ENCODE measurements around the gene GCN1. TPM values are rescaled to one million over a fixed set of nuclear protein-coding genes. Genes with fewer than 3 reads are reported as not detected.
"Not testable (repeated sequence)": the region's sequence is repeated elsewhere in the genome, so short reads cannot be mapped to it uniquely, and the experiment has no call there.

Gene GCN1
- total RNA-seq, 2 donors from 2014 or later: 150 to 163 TPM

DNA sequence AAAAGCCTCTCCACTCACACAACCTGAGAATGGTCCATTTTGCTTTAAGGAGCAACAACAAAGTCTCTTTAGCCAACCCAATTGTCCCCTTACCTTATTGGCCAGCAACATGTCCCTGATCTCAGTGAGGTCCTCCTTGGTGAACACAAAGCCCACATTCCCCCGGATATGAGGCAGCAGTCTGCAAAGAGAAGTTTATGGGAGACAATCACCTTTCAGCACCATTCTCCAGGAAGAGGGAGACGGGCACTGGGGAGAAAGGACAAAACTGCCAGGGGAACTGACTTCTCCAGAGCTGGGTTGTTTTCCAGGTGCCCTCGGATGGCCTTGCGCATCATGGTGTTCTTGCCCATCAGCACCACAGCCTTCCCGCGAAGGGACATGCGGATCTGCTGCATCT lies 4.5 kb upstream of the GCN1 start:
- no peaks in the 10 kb centered on the region for H3K9me3 ChIP-seq (ENCODE audit: control insufficient read depth, low read length, poor library complexity, severe bottlenecking)
- ATAC-seq (no peak), DNase-seq (no peak)
- H3K4me3 Mint-ChIP-seq: peak overlapping the region; percentile 95
- peaks cover 20% of the 10 kb centered on the region for H3K4me1 Mint-ChIP-seq
- H3K27ac Mint-ChIP-seq: peak overlapping the region; percentile 99
- H3K27me3 Mint-ChIP-seq: no peaks in the 10 kb centered on the region
- H3K36me3 Mint-ChIP-seq (ENCODE audit: low read depth): peaks cover 3% of the 10 kb centered on the region

GRCh38 chr12:120197542-120197887 lies 3.0 kb upstream of the GCN1 start:
- Mint-ChIP-seq H3K36me3 (ENCODE audit: low read depth) (peaks cover 3% of the 10 kb centered on the region), H3K4me1 (peaks cover 26% of the 10 kb centered on the region), H3K27ac (peak overlapping the region; percentile 98), H3K27me3 (no peaks in the 10 kb centered on the region), H3K4me3 (no peak overlapping the region)
- no peaks in the 10 kb centered on the region for H3K9me3 ChIP-seq (ENCODE audit: control insufficient read depth, low read length, poor library complexity, severe bottlenecking)
- ATAC-seq (no peak), DNase-seq (no peak)

DNA sequence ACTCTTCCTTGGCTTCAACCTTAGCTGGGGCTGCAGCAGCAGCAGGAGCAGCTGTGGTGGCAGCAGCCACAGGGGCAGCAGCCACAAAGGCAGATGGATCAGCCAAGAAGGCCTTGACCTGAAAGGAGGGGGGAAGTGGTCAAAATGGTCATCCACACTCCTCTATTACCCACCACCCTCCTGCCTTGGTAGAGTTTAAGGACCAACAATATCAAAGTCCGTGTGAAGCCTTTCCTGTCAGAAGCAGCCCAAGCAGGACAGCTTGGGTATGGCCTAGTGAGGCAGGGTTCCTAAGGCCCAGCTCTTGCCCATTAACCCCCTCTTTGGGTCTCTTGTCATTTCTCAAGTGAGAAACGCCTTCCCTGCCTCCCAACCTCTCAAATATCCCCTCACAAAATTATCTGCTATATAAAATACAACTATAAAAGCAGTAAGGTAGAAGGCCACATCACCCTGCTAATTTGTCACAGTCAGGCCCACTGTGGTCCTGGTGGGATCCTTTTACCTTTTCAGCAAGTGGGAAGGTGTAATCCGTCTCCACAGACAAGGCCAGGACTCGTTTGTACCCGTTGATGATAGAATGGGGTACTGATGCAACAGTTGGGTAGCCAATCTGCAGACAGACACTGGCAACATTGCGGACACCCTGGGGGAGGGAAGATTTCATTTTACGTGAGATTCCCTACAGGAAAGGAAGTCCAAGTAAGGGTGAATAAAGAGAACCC lies 2.5 kb upstream of the GCN1 start:
- H3K4me1 Mint-ChIP-seq: peaks cover 23% of the 10 kb centered on the region
- peak overlapping the region; percentile 98 for H3K27ac Mint-ChIP-seq
- not testable (repeated sequence) for H3K36me3 Mint-ChIP-seq (ENCODE audit: low read depth); ATAC-seq; DNase-seq; H3K27me3 Mint-ChIP-seq; H3K9me3 ChIP-seq (ENCODE audit: control insufficient read depth, low read length, poor library complexity, severe bottlenecking)
- peak overlapping the region; percentile 9 for H3K4me3 Mint-ChIP-seq

- Mint-ChIP-seq H3K27ac (peak overlapping the region; percentile 98), H3K27me3 (no peaks in the 10 kb centered on the region), H3K36me3 (ENCODE audit: low read depth) (peaks cover 3% of the 10 kb centered on the region), H3K4me3 (no peak overlapping the region), H3K4me1 (peaks cover 26% of the 10 kb centered on the region)
- ATAC-seq (no peak), DNase-seq (no peak)
- no peaks in the 10 kb centered on the region for H3K9me3 ChIP-seq (ENCODE audit: control insufficient read depth, low read length, poor library complexity, severe bottlenecking)
Measured at GRCh38 chr12:120196363-120196762, 1.8 kb upstream of the GCN1 start.

DNA sequence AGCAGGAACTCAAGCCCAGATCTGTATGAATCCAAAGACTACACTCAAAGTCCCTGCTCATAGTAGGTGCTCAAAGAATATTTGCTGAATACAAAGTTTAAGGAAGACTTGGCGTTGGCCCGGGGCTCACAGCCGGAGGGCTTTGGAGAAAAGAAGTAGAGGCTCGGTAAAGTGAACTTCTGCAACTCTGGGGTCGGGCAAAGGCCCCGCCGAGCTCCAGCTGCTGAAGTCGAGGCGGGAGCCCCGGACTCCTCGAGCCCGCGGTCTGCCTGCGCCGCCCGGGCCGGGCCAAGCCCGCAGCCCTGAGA lies 335 bp downstream of the GCN1 start:
- peaks cover 19% of the 10 kb centered on the region for H3K4me1 Mint-ChIP-seq
- ATAC-seq (peak; percentile 24), DNase-seq (no peak)
- H3K36me3 Mint-ChIP-seq (ENCODE audit: low read depth): no peaks in the 10 kb centered on the region
- H3K4me3 Mint-ChIP-seq: peak overlapping the region; percentile 91
- H3K27ac Mint-ChIP-seq: peak overlapping the region; percentile 98
- H3K27me3 Mint-ChIP-seq: no peaks in the 10 kb centered on the region
- no peaks in the 10 kb centered on the region for H3K9me3 ChIP-seq (ENCODE audit: control insufficient read depth, low read length, poor library complexity, severe bottlenecking)

DNA sequence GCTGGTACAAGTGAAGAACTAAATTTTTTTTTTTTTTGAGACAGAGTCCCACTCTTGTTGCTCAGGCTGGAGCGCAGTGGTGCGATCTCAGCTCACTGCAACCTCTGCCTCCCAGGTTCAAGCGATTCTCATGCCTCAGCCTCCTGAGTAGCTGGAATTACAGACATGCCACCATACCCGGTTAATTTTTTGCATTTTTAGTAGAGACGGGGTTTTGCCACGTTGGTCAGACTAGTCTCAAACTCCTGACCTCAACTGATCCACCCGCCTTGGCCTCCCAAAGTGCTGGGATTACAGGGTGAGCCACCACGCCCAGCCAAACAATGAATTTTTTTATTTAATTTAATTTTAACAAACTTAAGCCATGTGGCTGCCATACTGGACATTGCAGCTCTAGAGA lies 1.2 kb downstream of the GCN1 start:
- not testable (repeated sequence) for DNase-seq; H3K9me3 ChIP-seq (ENCODE audit: control insufficient read depth, low read length, poor library complexity, severe bottlenecking); H3K27me3 Mint-ChIP-seq; ATAC-seq; H3K36me3 Mint-ChIP-seq (ENCODE audit: low read depth)
- Mint-ChIP-seq H3K27ac (peak overlapping the region; percentile 98), H3K4me3 (peak overlapping the region; percentile 91), H3K4me1 (peaks cover 15% of the 10 kb centered on the region)

GRCh38 chr12:120190985-120191480 lies 3.5 kb downstream of the GCN1 start:
- Mint-ChIP-seq H3K27ac (no peak overlapping the region), H3K4me1 (peaks cover 22% of the 10 kb centered on the region), H3K4me3 (no peak overlapping the region), H3K27me3 (no peaks in the 10 kb centered on the region), H3K36me3 (ENCODE audit: low read depth) (no peaks in the 10 kb centered on the region)
- ATAC-seq (no peak), DNase-seq (no peak)
- no peaks in the 10 kb centered on the region for H3K9me3 ChIP-seq (ENCODE audit: control insufficient read depth, low read length, poor library complexity, severe bottlenecking)

- Mint-ChIP-seq H3K27ac (no peak overlapping the region), H3K36me3 (ENCODE audit: low read depth) (no peaks in the 10 kb centered on the region), H3K27me3 (no peaks in the 10 kb centered on the region), H3K4me1 (peaks cover 22% of the 10 kb centered on the region), H3K4me3 (no peak overlapping the region)
- H3K9me3 ChIP-seq (ENCODE audit: control insufficient read depth, low read length, poor library complexity, severe bottlenecking): no peaks in the 10 kb centered on the region
- ATAC-seq: no peak
- no peak for DNase-seq
Measured at GRCh38 chr12:120190386-120190785, 4.1 kb downstream of the GCN1 start.

DNA sequence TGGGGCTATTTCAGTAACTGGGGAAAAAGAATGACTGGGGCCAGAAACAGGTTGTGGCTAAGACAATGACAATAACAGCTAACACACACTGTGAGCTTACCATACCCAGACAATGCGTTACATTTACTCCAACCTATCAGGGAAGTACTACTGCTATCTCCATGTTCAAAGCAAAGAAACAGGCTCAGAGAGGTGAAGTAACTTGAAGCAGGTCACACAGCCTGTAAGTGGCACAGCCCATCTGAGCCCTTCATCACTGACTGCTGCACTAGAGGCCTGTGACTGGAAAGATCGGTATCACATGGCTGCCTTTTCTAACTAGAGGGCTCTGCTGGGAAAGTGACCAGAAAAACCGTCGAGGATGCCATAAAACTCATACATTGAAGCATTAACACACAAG lies 7.9 kb downstream of the GCN1 start:
- ATAC-seq (no peak), DNase-seq (no peak)
- Mint-ChIP-seq H3K27ac (no peak overlapping the region), H3K4me3 (peak overlapping the region; percentile 55), H3K4me1 (peaks cover 16% of the 10 kb centered on the region), H3K27me3 (no peaks in the 10 kb centered on the region), H3K36me3 (ENCODE audit: low read depth) (peaks cover 8% of the 10 kb centered on the region)
- no peaks in the 10 kb centered on the region for H3K9me3 ChIP-seq (ENCODE audit: control insufficient read depth, low read length, poor library complexity, severe bottlenecking)

GRCh38 chr12:120183211-120183631 lies 11.3 kb downstream of the GCN1 start:
- DNase-seq (no peak), ATAC-seq (no peak)
- no peak overlapping the region for H3K4me3 Mint-ChIP-seq
- no peaks in the 10 kb centered on the region for H3K27me3 Mint-ChIP-seq
- no peak overlapping the region for H3K27ac Mint-ChIP-seq
- peaks cover 8% of the 10 kb centered on the region for H3K36me3 Mint-ChIP-seq (ENCODE audit: low read depth)
- no peaks in the 10 kb centered on the region for H3K9me3 ChIP-seq (ENCODE audit: control insufficient read depth, low read length, poor library complexity, severe bottlenecking)
- H3K4me1 Mint-ChIP-seq: peaks cover 16% of the 10 kb centered on the region

DNA sequence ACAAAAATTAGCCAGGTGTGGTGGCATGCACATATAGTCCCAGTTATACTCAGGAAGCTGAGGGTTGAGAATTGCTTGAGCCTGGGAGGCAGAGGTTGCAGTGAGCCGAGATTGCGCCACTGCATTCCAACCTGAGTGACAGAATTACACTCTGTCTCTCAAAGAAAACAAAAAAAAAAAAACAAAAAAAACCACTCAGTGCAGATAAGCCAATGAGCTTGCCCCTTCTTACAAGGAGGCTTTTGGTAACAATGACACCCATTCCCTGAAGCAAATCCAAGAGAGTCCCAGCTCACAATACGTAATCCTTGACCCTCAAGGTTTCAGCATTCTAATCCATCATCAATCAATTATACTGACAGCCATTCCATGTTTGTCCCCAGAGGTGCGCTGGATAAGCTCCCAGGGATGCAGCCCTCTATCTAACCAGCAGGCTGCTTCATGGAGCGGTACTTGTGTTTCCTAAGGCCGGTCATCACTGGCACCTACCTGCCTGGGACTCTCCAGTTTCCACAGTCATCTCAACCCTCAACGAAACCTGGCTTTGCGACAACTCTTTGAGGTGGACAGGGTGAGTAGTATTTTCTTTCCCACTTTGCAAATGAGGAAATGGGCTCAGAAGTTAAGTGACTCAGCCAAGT lies 12.4 kb downstream of the GCN1 start:
- Mint-ChIP-seq H3K36me3 (ENCODE audit: low read depth) (peaks cover 15% of the 10 kb centered on the region), H3K27me3 (no peaks in the 10 kb centered on the region), H3K4me1 (peaks cover 19% of the 10 kb centered on the region), H3K4me3 (no peak overlapping the region), H3K27ac (no peak overlapping the region)
- no peak for ATAC-seq
- DNase-seq: no peak
- H3K9me3 ChIP-seq (ENCODE audit: control insufficient read depth, low read length, poor library complexity, severe bottlenecking): no peaks in the 10 kb centered on the region

GRCh38 chr12:120180975-120181374 lies 13.5 kb downstream of the GCN1 start:
- no peaks in the 10 kb centered on the region for H3K9me3 ChIP-seq (ENCODE audit: control insufficient read depth, low read length, poor library complexity, severe bottlenecking)
- H3K4me1 Mint-ChIP-seq: peaks cover 13% of the 10 kb centered on the region
- no peak overlapping the region for H3K4me3 Mint-ChIP-seq
- ATAC-seq: no peak
- no peak overlapping the region for H3K27ac Mint-ChIP-seq
- no peak for DNase-seq
- H3K36me3 Mint-ChIP-seq (ENCODE audit: low read depth): peaks cover 18% of the 10 kb centered on the region
- H3K27me3 Mint-ChIP-seq: no peaks in the 10 kb centered on the region

DNA sequence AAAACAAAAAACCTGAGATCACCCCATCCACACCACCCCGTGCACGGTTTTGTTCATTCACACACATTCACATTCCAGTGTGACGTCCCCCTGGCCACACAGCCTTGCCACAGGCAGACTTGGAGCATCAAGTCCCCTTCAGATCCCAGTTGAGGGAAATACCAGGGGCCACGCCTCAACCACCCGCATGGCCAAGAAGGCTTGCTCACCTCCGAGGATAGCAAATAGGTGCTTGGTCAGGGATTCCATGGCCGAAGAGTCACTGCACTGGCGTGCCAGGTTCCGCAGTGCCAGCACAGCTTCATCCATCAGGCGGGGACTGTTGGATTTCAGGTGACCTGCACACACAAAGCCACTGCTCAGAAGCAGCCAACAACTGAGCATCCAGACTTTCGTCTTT lies 19.0 kb downstream of the GCN1 start:
- ATAC-seq (no peak), DNase-seq (no peak)
- Mint-ChIP-seq H3K4me3 (no peak overlapping the region), H3K36me3 (ENCODE audit: low read depth) (peaks cover 12% of the 10 kb centered on the region), H3K27me3 (no peaks in the 10 kb centered on the region), H3K4me1 (peaks cover 3% of the 10 kb centered on the region), H3K27ac (no peak overlapping the region)
- no peaks in the 10 kb centered on the region for H3K9me3 ChIP-seq (ENCODE audit: control insufficient read depth, low read length, poor library complexity, severe bottlenecking)

DNA sequence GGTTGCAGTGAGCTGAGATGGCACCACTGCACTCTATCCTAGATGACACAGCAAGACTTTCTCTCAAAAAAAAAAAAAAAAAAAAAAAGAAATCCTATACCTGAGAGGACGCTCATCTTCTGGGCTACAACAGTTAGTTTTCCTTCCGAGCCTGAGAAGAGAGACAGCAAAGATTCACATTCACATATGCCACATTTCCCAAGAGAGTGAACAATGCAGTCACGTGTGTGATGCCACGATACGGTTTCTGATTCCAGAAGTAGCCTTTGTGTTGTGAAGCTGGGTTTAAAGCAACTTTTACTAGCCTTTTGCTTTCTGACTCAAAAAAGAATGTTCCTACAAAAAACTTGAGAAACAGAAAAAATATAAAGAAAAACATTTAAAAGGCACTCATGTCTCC lies 19.5 kb downstream of the GCN1 start:
- Mint-ChIP-seq H3K27me3 (no peaks in the 10 kb centered on the region), H3K36me3 (ENCODE audit: low read depth) (peaks cover 12% of the 10 kb centered on the region), H3K27ac (no peak overlapping the region), H3K4me1 (peaks cover 3% of the 10 kb centered on the region), H3K4me3 (no peak overlapping the region)
- DNase-seq (no peak), ATAC-seq (no peak)
- no peaks in the 10 kb centered on the region for H3K9me3 ChIP-seq (ENCODE audit: control insufficient read depth, low read length, poor library complexity, severe bottlenecking)

Measured in T-helper 17 cell (primary cell).